Measurements from ENCODE around the gene MAST4.

The MAST4 gene

GRCh38 chr5:67152400-67152799 lies 556.2 kb downstream of the MAST4 start:
- no peak for DNase-seq (ENCODE audit: low read depth)
- no peak for TF ChIP-seq CTCF (IDR thresholded peaks at IDR 0.05; ENCODE audit: insufficient read depth, low read depth, low read length, missing control alignments)
- H3K4me3 ChIP-seq (ENCODE audit: low read length) = no peak overlapping the region

GRCh38 chr5:67153292-67153691 lies 557.1 kb downstream of the MAST4 start:
- no peak for DNase-seq (ENCODE audit: low read depth)
- no peak for TF ChIP-seq CTCF (IDR thresholded peaks at IDR 0.05; ENCODE audit: insufficient read depth, low read depth, low read length, missing control alignments)
- no peak overlapping the region for H3K4me3 ChIP-seq (ENCODE audit: low read length)

GRCh38 chr5:67154556-67155206 lies 558.5 kb downstream of the MAST4 start:
- no peak for DNase-seq (ENCODE audit: low read depth)
- no peak for TF ChIP-seq CTCF (IDR thresholded peaks at IDR 0.05; ENCODE audit: insufficient read depth, low read depth, low read length, missing control alignments)
- no peak overlapping the region for H3K4me3 ChIP-seq (ENCODE audit: low read length)

GRCh38 chr5:67156976-67157583 lies 560.9 kb downstream of the MAST4 start:
- peak; percentile 83 for TF ChIP-seq CTCF (IDR thresholded peaks at IDR 0.05; ENCODE audit: insufficient read depth, low read depth, low read length, missing control alignments)
- H3K4me3 ChIP-seq (ENCODE audit: low read length) = no peak overlapping the region

GRCh38 chr5:67160272-67160671 lies 564.1 kb downstream of the MAST4 start:
- no peak overlapping the region for H3K4me3 ChIP-seq (ENCODE audit: low read length)
- no peak for DNase-seq (ENCODE audit: low read depth)
- no peak for TF ChIP-seq CTCF (IDR thresholded peaks at IDR 0.05; ENCODE audit: insufficient read depth, low read depth, low read length, missing control alignments)

More at GRCh38 chr5:67156976-67157583, 560.9 kb downstream of the MAST4 start:
- DNase-seq (ENCODE audit: low read depth) = peak; percentile 61

- DNase-seq (ENCODE audit: low read depth) = peak; percentile 82
- no peak for TF ChIP-seq CTCF (IDR thresholded peaks at IDR 0.05; ENCODE audit: insufficient read depth, low read depth, low read length, missing control alignments)
- H3K4me3 ChIP-seq (ENCODE audit: low read length) = no peak overlapping the region
These were observed 564.8 kb downstream of the MAST4 start for GRCh38 chr5:67160985-67161384.

GRCh38 chr5:67161767-67162166 lies 565.6 kb downstream of the MAST4 start:
- no peak for DNase-seq (ENCODE audit: low read depth)
- no peak overlapping the region for H3K4me3 ChIP-seq (ENCODE audit: low read length)
- no peak for TF ChIP-seq CTCF (IDR thresholded peaks at IDR 0.05; ENCODE audit: insufficient read depth, low read depth, low read length, missing control alignments)

Measured in epithelial cell of esophagus (primary cell).